ENCODE results near the gene ANKRD12. TPM values are rescaled to one million over a fixed set of nuclear protein-coding genes. Genes with fewer than 3 reads are reported as not detected.

ANKRD12 gene
- total and polyA plus RNA-seq, 2 donors (not counting 1 experiment from before 2014, with no cell fraction given) = 8.0 to 183 TPM

DNA sequence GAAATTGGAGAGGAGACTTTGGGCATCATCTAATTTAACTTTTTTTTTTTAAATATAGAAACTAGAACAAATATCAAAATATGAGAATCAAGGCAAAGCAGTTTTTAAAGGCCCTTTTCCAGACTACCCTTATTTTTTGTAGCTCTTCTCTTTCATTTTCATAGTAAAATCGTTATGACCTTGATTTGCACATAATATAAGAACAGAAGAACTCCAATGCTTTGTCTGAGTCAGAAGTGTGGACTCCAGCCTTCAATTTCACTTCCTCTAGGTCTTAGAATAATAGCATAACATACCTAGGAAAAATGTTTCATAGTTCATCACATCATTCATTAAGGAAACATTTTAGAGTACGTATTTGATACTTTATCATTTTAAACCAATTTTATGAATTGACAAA is 74.4 kb downstream of the ANKRD12 start:
- Mint-ChIP-seq H3K27ac (no peak overlapping the region), H3K27me3 (no peaks in the 10 kb centered on the region), H3K4me3 (no peak overlapping the region), H3K9me3 (ENCODE audit: insufficient read depth) (no peaks in the 10 kb centered on the region), H3K4me1 (peaks cover 5% of the 10 kb centered on the region)
- DNase-seq = no peak
- intact Hi-C loops (cut with micrococcal nuclease) = no loop called here
- ATAC-seq (ENCODE audit: low read depth) = no peak
- Histone ChIP-seq H3K79me2 (ENCODE audit: control insufficient read depth, insufficient read depth, low read length) (peaks cover 3% of the 10 kb centered on the region), H2AFZ (ENCODE audit: insufficient read depth, low read depth, low read length, poor library complexity, severe bottlenecking) (no peak overlapping the region), H3K4me1 (ENCODE audit: control insufficient read depth in 2 of 2, insufficient read depth in 2 of 2, low read length in 2 of 2) (no peaks in the 10 kb centered on the region), H3K27ac (ENCODE audit: low read length in 2 of 2) (no peak overlapping the region), H3K4me2 (replicated peaks; ENCODE audit: low read depth, low read length, poor library complexity, severe bottlenecking) (no peak overlapping the region), H3K27me3 (replicated peaks in 1 of 4; ENCODE audit: control extremely low read depth in 1 of 4, control insufficient read depth in 3 of 4, insufficient read depth in 4 of 4, low read length in 3 of 4) (no peaks in the 10 kb centered on the region), H3K9ac (ENCODE audit: low read length) (no peak overlapping the region), H3K36me3 (replicated peaks in 1 of 2; ENCODE audit: control extremely low read depth in 1 of 2, control insufficient read depth in 1 of 2, extremely low read depth in 1 of 2, insufficient read depth in 2 of 2, low read length in 1 of 2) (peaks cover 11 to 40% of the 10 kb centered on the region in 2 experiments), H4K20me1 (ENCODE audit: control insufficient read depth, insufficient read depth, low read length, poor library complexity, severe bottlenecking) (no peaks in the 10 kb centered on the region), H3K9me3 (ENCODE audit: control extremely low read depth in 1 of 3, control insufficient read depth in 2 of 3, insufficient read depth in 1 of 3, low read length in 2 of 3) (no peaks in the 10 kb centered on the region), H3K4me3 (ENCODE audit: control extremely low read depth in 1 of 5, extremely low read depth in 1 of 5, insufficient read depth in 1 of 5, low read depth in 2 of 5, low read length in 4 of 5) (no peak overlapping the region)
- ChIA-PET POLR2A (no interaction called here), CTCF (no interaction called here)
- no CpG with 5 or more reads among the region's 2 CpGs for WGBS (ENCODE audit: insufficient coverage)
- TF ChIP-seq EZH2 (IDR thresholded peaks at IDR 0.05; ENCODE audit: borderline replicate concordance, insufficient read depth, low read depth, low read length, poor library complexity, severe bottlenecking) (no peak), CTCF (IDR thresholded peaks at IDR 0.05) (no peak)

GRCh38 chr18:9211955-9212354 is 75.4 kb downstream of the ANKRD12 start:
- Histone ChIP-seq H4K20me1 (ENCODE audit: control insufficient read depth, insufficient read depth, low read length, poor library complexity, severe bottlenecking) (no peaks in the 10 kb centered on the region), H3K4me3 (ENCODE audit: control extremely low read depth in 1 of 5, extremely low read depth in 1 of 5, insufficient read depth in 1 of 5, low read depth in 2 of 5, low read length in 4 of 5) (no peak overlapping the region), H2AFZ (ENCODE audit: insufficient read depth, low read depth, low read length, poor library complexity, severe bottlenecking) (no peak overlapping the region), H3K4me1 (ENCODE audit: control insufficient read depth in 2 of 2, insufficient read depth in 2 of 2, low read length in 2 of 2) (no peaks in the 10 kb centered on the region), H3K27ac (ENCODE audit: low read length in 2 of 2) (no peak overlapping the region), H3K79me2 (ENCODE audit: control insufficient read depth, insufficient read depth, low read length) (peaks cover 3% of the 10 kb centered on the region), H3K36me3 (replicated peaks in 1 of 2; ENCODE audit: control extremely low read depth in 1 of 2, control insufficient read depth in 1 of 2, extremely low read depth in 1 of 2, insufficient read depth in 2 of 2, low read length in 1 of 2) (peaks cover 11 to 44% of the 10 kb centered on the region in 2 experiments), H3K9me3 (ENCODE audit: control extremely low read depth in 1 of 3, control insufficient read depth in 2 of 3, insufficient read depth in 1 of 3, low read length in 2 of 3) (no peaks in the 10 kb centered on the region), H3K9ac (ENCODE audit: low read length) (no peak overlapping the region), H3K4me2 (replicated peaks; ENCODE audit: low read depth, low read length, poor library complexity, severe bottlenecking) (no peak overlapping the region), H3K27me3 (replicated peaks in 1 of 4; ENCODE audit: control extremely low read depth in 1 of 4, control insufficient read depth in 3 of 4, insufficient read depth in 4 of 4, low read length in 3 of 4) (no peaks in the 10 kb centered on the region)
- no peak for DNase-seq
- WGBS (ENCODE audit: insufficient coverage) = no CpG with 5 or more reads among the region's 1 CpG
- no peaks in the 10 kb centered on the region for H3K9me3 Mint-ChIP-seq (ENCODE audit: insufficient read depth)
- intact Hi-C loops (cut with micrococcal nuclease) = no loop called here
- TF ChIP-seq EZH2 (IDR thresholded peaks at IDR 0.05; ENCODE audit: borderline replicate concordance, insufficient read depth, low read depth, low read length, poor library complexity, severe bottlenecking) (no peak), CTCF (IDR thresholded peaks at IDR 0.05) (no peak)
- no peaks in the 10 kb centered on the region for H3K27me3 Mint-ChIP-seq
- no peak overlapping the region for H3K27ac Mint-ChIP-seq
- H3K4me3 Mint-ChIP-seq = no peak overlapping the region
- ChIA-PET POLR2A (no interaction called here), CTCF (no interaction called here)
- ATAC-seq (ENCODE audit: low read depth) = no peak
- H3K4me1 Mint-ChIP-seq = peaks cover 5% of the 10 kb centered on the region

Data from B cell (primary cell).